Suprapubic skin (tissue), 4 donors: ENCODE data around the gene TMEM116. TPM values are rescaled to one million over a fixed set of nuclear protein-coding genes. Genes with fewer than 3 reads are reported as not detected.

Experiments
- DNase-seq, 2 donors: peaks; one replicate each; pipeline ENCODE4 v3.0.0-alpha.2; 2019; ENCODE audit warnings: low spot score in 2 of 2
- H3K27ac ChIP-seq: fragments of 200-600 bp; sonication (generic); one replicate; pipeline ENCODE4 v1.5.1; 2019
- H3K27me3 ChIP-seq: fragments of 200-600 bp; sonication (generic); one replicate; pipeline ENCODE4 v1.5.1; 2019
- H3K36me3 ChIP-seq: fragments of 200-600 bp; sonication (generic); one replicate; pipeline ENCODE4 v1.5.1; 2019
- H3K4me1 ChIP-seq: fragments of 200-600 bp; sonication (generic); one replicate; pipeline ENCODE4 v1.5.1; 2019
- H3K4me3 ChIP-seq: fragments of 200-600 bp; sonication (generic); one replicate; pipeline ENCODE4 v1.5.1; 2019; ENCODE audit warnings: mild to moderate bottlenecking
- H3K9me3 ChIP-seq: fragments of 200-600 bp; sonication (generic); one replicate; pipeline ENCODE4 v1.5.1; 2019
- CTCF ChIP-seq, 2 donors: fragments of 200-600 bp in 1 of 2; fragments of 450-650 bp in 1 of 2; sonication (generic) in 1 of 2; IDR thresholded peaks; one replicate each; pipeline ENCODE4 v1.5.1; 2016 to 2019; ENCODE audit warnings: antibody characterized with exemption in 2 of 2, mild to moderate bottlenecking in 1 of 2, moderate library complexity in 1 of 2
- EP300 ChIP-seq: sonication (generic); formaldehyde crosslinking; IDR thresholded peaks from one replicate; pipeline ENCODE4 v1.6.1; 2017; ENCODE audit warnings: antibody characterized with exemption
- POLR2A ChIP-seq, 2 donors: fragments of 450-650 bp; IDR thresholded peaks; one replicate each; pipeline ENCODE4 v1.6.1; 2017; ENCODE audit warnings: antibody characterized with exemption in 2 of 2, mild to moderate bottlenecking in 2 of 2, moderate library complexity in 2 of 2
- POLR2AphosphoS5 ChIP-seq, 3 donors: sonication (generic); formaldehyde crosslinking; IDR thresholded peaks; one replicate each; pipeline ENCODE4 v1.6.1; 2017; ENCODE audit warnings: antibody characterized with exemption in 3 of 3
- WGBS: methylation state at CpG from one replicate; pipeline ENCODE4 v1.1.5; 2018; 5-methylcytosine and 5-hydroxymethylcytosine counted together
- total RNA-seq, 4 donors: library from RNA; depleted of rRNA; stranded (reverse); fragments of >200 nt; gene quantifications; one replicate each; pipeline ENCODE4 v1.1.0, GENCODE V29; 2016

The TMEM116 gene
- total RNA-seq, 4 donors from 2014 or later: 16.0 to 25.1 (median 22.8) TPM

GRCh38 chr12:112035219-112035785 is 22.3 kb upstream of the TMEM116 start:
- Histone ChIP-seq H3K27me3 (no peaks in the 10 kb centered on the region), H3K4me3 (no peak overlapping the region), H3K27ac (no peak overlapping the region), H3K4me1 (no peaks in the 10 kb centered on the region), H3K9me3 (no peaks in the 10 kb centered on the region), H3K36me3 (peaks cover 77% of the 10 kb centered on the region)
- no peak for TF ChIP-seq POLR2A (IDR thresholded peaks at IDR 0.05)
- no peak for TF ChIP-seq POLR2AphosphoS5 (IDR thresholded peaks at IDR 0.05)
- TF ChIP-seq CTCF (IDR thresholded peaks at IDR 0.05): no peak
- TF ChIP-seq EP300: no peak
- DNase-seq: no peak
- 88% methylated on average over 4 of the region's 4 CpGs for WGBS

GRCh38 chr12:112032292-112032691 is 19.3 kb upstream of the TMEM116 start:
- WGBS: 89% methylated on average over 5 of the region's 5 CpGs
- DNase-seq: no peak
- Histone ChIP-seq H3K9me3 (no peaks in the 10 kb centered on the region), H3K4me3 (no peak overlapping the region), H3K4me1 (no peaks in the 10 kb centered on the region), H3K36me3 (peaks cover 67% of the 10 kb centered on the region), H3K27me3 (no peaks in the 10 kb centered on the region), H3K27ac (no peak overlapping the region)
- TF ChIP-seq POLR2AphosphoS5 (IDR thresholded peaks at IDR 0.05) (no peak), CTCF (IDR thresholded peaks at IDR 0.05) (no peak)

GRCh38 chr12:112031472-112031871 is 18.5 kb upstream of the TMEM116 start:
- no peak overlapping the region for H3K4me3 ChIP-seq
- no peaks in the 10 kb centered on the region for H3K27me3 ChIP-seq
- TF ChIP-seq POLR2AphosphoS5 (IDR thresholded peaks at IDR 0.05) (no peak), EP300 (no peak), CTCF (IDR thresholded peaks at IDR 0.05) (no peak), POLR2A (IDR thresholded peaks at IDR 0.05) (no peak)
- no peaks in the 10 kb centered on the region for H3K4me1 ChIP-seq
- WGBS: 66% methylated on average over 2 of the region's 2 CpGs
- no peak overlapping the region for H3K27ac ChIP-seq
- no peak for DNase-seq
- peaks cover 61% of the 10 kb centered on the region for H3K36me3 ChIP-seq
- no peaks in the 10 kb centered on the region for H3K9me3 ChIP-seq

GRCh38 chr12:112029301-112029700 is 16.3 kb upstream of the TMEM116 start:
- H3K36me3 ChIP-seq: peaks cover 53% of the 10 kb centered on the region

More at GRCh38 chr12:112029301-112029700, 16.3 kb upstream of the TMEM116 start:
- H3K9me3 ChIP-seq: no peaks in the 10 kb centered on the region
- no peaks in the 10 kb centered on the region for H3K4me1 ChIP-seq
- 90% methylated on average over 2 of the region's 2 CpGs for WGBS
- DNase-seq: no peak
- no peak overlapping the region for H3K4me3 ChIP-seq
- TF ChIP-seq CTCF (IDR thresholded peaks at IDR 0.05) (no peak), POLR2AphosphoS5 (IDR thresholded peaks at IDR 0.05) (no peak), POLR2A (IDR thresholded peaks at IDR 0.05) (no peak), EP300 (no peak)
- no peaks in the 10 kb centered on the region for H3K27me3 ChIP-seq
- no peak overlapping the region for H3K27ac ChIP-seq
